Measurements from ENCODE around the gene RNF144A.

RNF144A gene

GRCh38 chr2:6955511-6956136, 38.4 kb downstream of the RNF144A start:
- no peak overlapping the region for H3K9ac ChIP-seq (ENCODE audit: low read length)
- H3K27ac ChIP-seq (ENCODE audit: low read depth, low read length) = no peak overlapping the region
- H3K4me1 ChIP-seq (ENCODE audit: insufficient read depth, low read length) = peaks cover 20% of the 10 kb centered on the region
- no peak overlapping the region for H3K4me3 ChIP-seq (ENCODE audit: low read depth in 1 of 2, low read length in 2 of 2)
- no peaks in the 10 kb centered on the region for H3K36me3 ChIP-seq (ENCODE audit: insufficient read depth, low read length)
- no peaks in the 10 kb centered on the region for H3K9me3 ChIP-seq (ENCODE audit: low read length)
- no peaks in the 10 kb centered on the region for H3K27me3 ChIP-seq (ENCODE audit: control insufficient read depth in 1 of 2, insufficient read depth in 2 of 2, low read length in 2 of 2)

GRCh38 chr2:6956566-6956965, 39.4 kb downstream of the RNF144A start:
- Histone ChIP-seq H3K4me3 (ENCODE audit: low read depth in 1 of 2, low read length in 2 of 2) (no peak overlapping the region), H3K9me3 (ENCODE audit: low read length) (no peaks in the 10 kb centered on the region), H3K27me3 (ENCODE audit: control insufficient read depth in 1 of 2, insufficient read depth in 2 of 2, low read length in 2 of 2) (no peaks in the 10 kb centered on the region), H3K36me3 (ENCODE audit: insufficient read depth, low read length) (no peaks in the 10 kb centered on the region), H3K9ac (ENCODE audit: low read length) (no peak overlapping the region), H3K4me1 (ENCODE audit: insufficient read depth, low read length) (peaks cover 30% of the 10 kb centered on the region), H3K27ac (ENCODE audit: low read depth, low read length) (no peak overlapping the region)

GRCh38 chr2:6957031-6957714, 40.0 kb downstream of the RNF144A start:
- Histone ChIP-seq H3K27ac (ENCODE audit: low read depth, low read length) (no peak overlapping the region), H3K36me3 (ENCODE audit: insufficient read depth, low read length) (no peaks in the 10 kb centered on the region), H3K9me3 (ENCODE audit: low read length) (no peaks in the 10 kb centered on the region), H3K4me1 (ENCODE audit: insufficient read depth, low read length) (peaks cover 34% of the 10 kb centered on the region), H3K4me3 (ENCODE audit: low read depth in 1 of 2, low read length in 2 of 2) (no peak overlapping the region), H3K9ac (ENCODE audit: low read length) (no peak overlapping the region), H3K27me3 (ENCODE audit: control insufficient read depth in 1 of 2, insufficient read depth in 2 of 2, low read length in 2 of 2) (no peaks in the 10 kb centered on the region)

- H3K27ac ChIP-seq (ENCODE audit: low read depth, low read length) = no peak overlapping the region
- H3K4me1 ChIP-seq (ENCODE audit: insufficient read depth, low read length) = peaks cover 34% of the 10 kb centered on the region
- H3K4me3 ChIP-seq (ENCODE audit: low read depth in 1 of 2, low read length in 2 of 2) = no peak overlapping the region
- H3K27me3 ChIP-seq (ENCODE audit: control insufficient read depth in 1 of 2, insufficient read depth in 2 of 2, low read length in 2 of 2) = no peaks in the 10 kb centered on the region
- no peaks in the 10 kb centered on the region for H3K9me3 ChIP-seq (ENCODE audit: low read length)
- H3K36me3 ChIP-seq (ENCODE audit: insufficient read depth, low read length) = no peaks in the 10 kb centered on the region
- no peak overlapping the region for H3K9ac ChIP-seq (ENCODE audit: low read length)
Measured at GRCh38 chr2:6957910-6958615, 40.9 kb downstream of the RNF144A start.

- H3K27me3 ChIP-seq (ENCODE audit: control insufficient read depth in 1 of 2, insufficient read depth in 2 of 2, low read length in 2 of 2) = no peaks in the 10 kb centered on the region
- no peak overlapping the region for H3K4me3 ChIP-seq (ENCODE audit: low read depth in 1 of 2, low read length in 2 of 2)
- H3K9ac ChIP-seq (ENCODE audit: low read length) = no peak overlapping the region
- no peaks in the 10 kb centered on the region for H3K9me3 ChIP-seq (ENCODE audit: low read length)
- no peaks in the 10 kb centered on the region for H3K36me3 ChIP-seq (ENCODE audit: insufficient read depth, low read length)
- H3K27ac ChIP-seq (ENCODE audit: low read depth, low read length) = no peak overlapping the region
- peaks cover 34% of the 10 kb centered on the region for H3K4me1 ChIP-seq (ENCODE audit: insufficient read depth, low read length)
Measured at GRCh38 chr2:6958616-6959235, 41.5 kb downstream of the RNF144A start.

- Histone ChIP-seq H3K9ac (ENCODE audit: low read length) (no peak overlapping the region), H3K36me3 (ENCODE audit: insufficient read depth, low read length) (no peaks in the 10 kb centered on the region), H3K4me3 (ENCODE audit: low read depth in 1 of 2, low read length in 2 of 2) (no peak overlapping the region), H3K27me3 (ENCODE audit: control insufficient read depth in 1 of 2, insufficient read depth in 2 of 2, low read length in 2 of 2) (no peaks in the 10 kb centered on the region), H3K4me1 (ENCODE audit: insufficient read depth, low read length) (peaks cover 34% of the 10 kb centered on the region), H3K27ac (ENCODE audit: low read depth, low read length) (no peak overlapping the region), H3K9me3 (ENCODE audit: low read length) (no peaks in the 10 kb centered on the region)
Measured at GRCh38 chr2:6959751-6960150, 42.5 kb downstream of the RNF144A start.

GRCh38 chr2:6960659-6961058, 43.4 kb downstream of the RNF144A start:
- Histone ChIP-seq H3K4me3 (ENCODE audit: low read depth in 1 of 2, low read length in 2 of 2) (no peak overlapping the region), H3K4me1 (ENCODE audit: insufficient read depth, low read length) (peaks cover 25% of the 10 kb centered on the region), H3K27me3 (ENCODE audit: control insufficient read depth in 1 of 2, insufficient read depth in 2 of 2, low read length in 2 of 2) (no peaks in the 10 kb centered on the region), H3K9ac (ENCODE audit: low read length) (no peak overlapping the region), H3K9me3 (ENCODE audit: low read length) (no peaks in the 10 kb centered on the region), H3K27ac (ENCODE audit: low read depth, low read length) (no peak overlapping the region), H3K36me3 (ENCODE audit: insufficient read depth, low read length) (no peaks in the 10 kb centered on the region)

GRCh38 chr2:6963727-6964126, 46.5 kb downstream of the RNF144A start:
- Histone ChIP-seq H3K4me3 (ENCODE audit: low read depth in 1 of 2, low read length in 2 of 2) (no peak overlapping the region), H3K9ac (ENCODE audit: low read length) (no peak overlapping the region), H3K9me3 (ENCODE audit: low read length) (no peaks in the 10 kb centered on the region), H3K4me1 (ENCODE audit: insufficient read depth, low read length) (peaks cover 24% of the 10 kb centered on the region), H3K27ac (ENCODE audit: low read depth, low read length) (no peak overlapping the region), H3K27me3 (ENCODE audit: control insufficient read depth in 1 of 2, insufficient read depth in 2 of 2, low read length in 2 of 2) (no peaks in the 10 kb centered on the region), H3K36me3 (ENCODE audit: insufficient read depth, low read length) (no peaks in the 10 kb centered on the region)

- no peaks in the 10 kb centered on the region for H3K27me3 ChIP-seq (ENCODE audit: control insufficient read depth in 1 of 2, insufficient read depth in 2 of 2, low read length in 2 of 2)
- no peaks in the 10 kb centered on the region for H3K36me3 ChIP-seq (ENCODE audit: insufficient read depth, low read length)
- H3K4me3 ChIP-seq (ENCODE audit: low read depth in 1 of 2, low read length in 2 of 2) = no peak overlapping the region
- H3K4me1 ChIP-seq (ENCODE audit: insufficient read depth, low read length) = peaks cover 23% of the 10 kb centered on the region
- no peak overlapping the region for H3K9ac ChIP-seq (ENCODE audit: low read length)
- no peaks in the 10 kb centered on the region for H3K9me3 ChIP-seq (ENCODE audit: low read length)
- no peak overlapping the region for H3K27ac ChIP-seq (ENCODE audit: low read depth, low read length)
Measured at GRCh38 chr2:6965071-6965795, 48.0 kb downstream of the RNF144A start.

GRCh38 chr2:6966446-6966940, 49.3 kb downstream of the RNF144A start:
- H3K27ac ChIP-seq (ENCODE audit: low read depth, low read length) = no peak overlapping the region
- H3K9me3 ChIP-seq (ENCODE audit: low read length) = no peaks in the 10 kb centered on the region
- no peaks in the 10 kb centered on the region for H3K36me3 ChIP-seq (ENCODE audit: insufficient read depth, low read length)
- H3K9ac ChIP-seq (ENCODE audit: low read length) = no peak overlapping the region
- H3K4me1 ChIP-seq (ENCODE audit: insufficient read depth, low read length) = peaks cover 12% of the 10 kb centered on the region
- H3K27me3 ChIP-seq (ENCODE audit: control insufficient read depth in 1 of 2, insufficient read depth in 2 of 2, low read length in 2 of 2) = no peaks in the 10 kb centered on the region
- H3K4me3 ChIP-seq (ENCODE audit: low read depth in 1 of 2, low read length in 2 of 2) = no peak overlapping the region

GRCh38 chr2:6967301-6967700, 50.1 kb downstream of the RNF144A start:
- Histone ChIP-seq H3K4me3 (ENCODE audit: low read depth in 1 of 2, low read length in 2 of 2) (no peak overlapping the region), H3K9me3 (ENCODE audit: low read length) (no peaks in the 10 kb centered on the region)

More at GRCh38 chr2:6967301-6967700, 50.1 kb downstream of the RNF144A start:
- Histone ChIP-seq H3K9ac (ENCODE audit: low read length) (no peak overlapping the region), H3K27me3 (ENCODE audit: control insufficient read depth in 1 of 2, insufficient read depth in 2 of 2, low read length in 2 of 2) (no peaks in the 10 kb centered on the region), H3K27ac (ENCODE audit: low read depth, low read length) (no peak overlapping the region), H3K4me1 (ENCODE audit: insufficient read depth, low read length) (peaks cover 15% of the 10 kb centered on the region), H3K36me3 (ENCODE audit: insufficient read depth, low read length) (no peaks in the 10 kb centered on the region)

Measured in muscle layer of colon (tissue), 2 donors.